ENCODE data around the gene GIMAP8. TPM values are rescaled to one million over a fixed set of nuclear protein-coding genes. Genes with fewer than 3 reads are reported as not detected.

Gene GIMAP8
- total RNA-seq, 8 experiments from 2014 or later = 0.05 to 0.47 (median 0.14) TPM; not detected in 3

GRCh38 chr7:150430465-150431085 lies 19.9 kb upstream of the GIMAP8 start:
- in situ Hi-C loops (cut with MboI; ENCODE audit: low pct_unique_long_range_greater_than_20kb in 2 of 9, low sequenced_read_pairs in 9 of 9, unreplicated experiment in 9 of 9) = loop anchor here in 1 of 9 experiments (25.0 kb wide), 1 partner anchor 332 kb away; no protein-coding TSS in a partner anchor
- no peak for ATAC-seq (replicated peaks in 6 of 8)
- WGBS, 10 experiments = 0 to 86% (median 49%) methylated on average over 2 to 12 of the region's 14 CpGs; no CpG with 5 or more reads in 2 of the 10 experiments

GRCh38 chr7:150431839-150432658 lies 18.4 kb upstream of the GIMAP8 start:
- ATAC-seq (replicated peaks in 6 of 8) = no peak
- in situ Hi-C loops (cut with MboI; ENCODE audit: low pct_unique_long_range_greater_than_20kb in 2 of 9, low sequenced_read_pairs in 9 of 9, unreplicated experiment in 9 of 9) = loop anchor here in 1 of 9 experiments (25.0 kb wide), 1 partner anchor 330 kb away; no protein-coding TSS in a partner anchor
- Histone ChIP-seq H3K27ac (no peak overlapping the region), H3K4me3 (no peak overlapping the region), H3K4me1 (replicated peaks in 1 of 2) (peaks cover 7 to 13% of the 10 kb centered on the region in 2 donors)
- 38 to 100% (median 73%) methylated on average over 1 to 7 of the region's 7 CpGs; no CpG with 5 or more reads in 1 of the 10 experiments for WGBS, 10 experiments

More at GRCh38 chr7:150430465-150431085, 19.9 kb upstream of the GIMAP8 start:
- Histone ChIP-seq H3K4me1 (replicated peaks in 1 of 2) (peaks cover 7 to 13% of the 10 kb centered on the region in 2 donors), H3K27ac (no peak overlapping the region), H3K4me3 (no peak overlapping the region)

- 14 to 100% (median 66%) methylated on average over 1 to 13 of the region's 14 CpGs for WGBS, 10 experiments
- no peak for ATAC-seq (replicated peaks in 6 of 8)
- no peak overlapping the region for H3K4me3 ChIP-seq
- in situ Hi-C loops (cut with MboI; ENCODE audit: low pct_unique_long_range_greater_than_20kb in 2 of 9, low sequenced_read_pairs in 9 of 9, unreplicated experiment in 9 of 9) = loop anchor here in 1 of 9 experiments (25.0 kb wide), 1 partner anchor 329 kb away; no protein-coding TSS in a partner anchor
- H3K27ac ChIP-seq = no peak overlapping the region
- H3K4me1 ChIP-seq (replicated peaks in 1 of 2) = peaks cover 0 to 7% of the 10 kb centered on the region in 2 donors
These were observed 17.2 kb upstream of the GIMAP8 start for GRCh38 chr7:150432915-150433892.

GRCh38 chr7:150434240-150434639 lies 16.2 kb upstream of the GIMAP8 start:
- WGBS, 10 experiments = 56 to 78% (median 70%) methylated on average over 1 to 7 of the region's 8 CpGs; no CpG with 5 or more reads in 3 of the 10 experiments
- ATAC-seq (replicated peaks in 6 of 8) = no peak
- Histone ChIP-seq H3K27ac (no peak overlapping the region), H3K4me1 (replicated peaks in 1 of 2) (no peaks in the 10 kb centered on the region), H3K4me3 (no peak overlapping the region)
- in situ Hi-C loops (cut with MboI; ENCODE audit: low pct_unique_long_range_greater_than_20kb in 2 of 9, low sequenced_read_pairs in 9 of 9, unreplicated experiment in 9 of 9) = loop anchor here in 1 of 9 experiments (25.0 kb wide), 1 partner anchor 328 kb away; no protein-coding TSS in a partner anchor

- Histone ChIP-seq H3K4me3 (no peak overlapping the region), H3K27ac (no peak overlapping the region), H3K4me1 (replicated peaks in 1 of 2) (no peaks in the 10 kb centered on the region)
- WGBS, 10 experiments = 33 to 100% (median 58%) methylated on average over 2 to 4 of the region's 4 CpGs; no CpG with 5 or more reads in 2 of the 10 experiments
- in situ Hi-C loops (cut with MboI; ENCODE audit: low pct_unique_long_range_greater_than_20kb in 2 of 9, low sequenced_read_pairs in 9 of 9, unreplicated experiment in 9 of 9) = loop anchor here in 1 of 9 experiments (25.0 kb wide), 1 partner anchor 327 kb away; no protein-coding TSS in a partner anchor
- no peak for ATAC-seq (replicated peaks in 6 of 8)
These were observed 15.4 kb upstream of the GIMAP8 start for GRCh38 chr7:150435047-150435389.

GRCh38 chr7:150435390-150436073 lies 14.9 kb upstream of the GIMAP8 start:
- in situ Hi-C loops (cut with MboI; ENCODE audit: low pct_unique_long_range_greater_than_20kb in 2 of 9, low sequenced_read_pairs in 9 of 9, unreplicated experiment in 9 of 9) = loop anchor here in 1 of 9 experiments (25.0 kb wide), 1 partner anchor 327 kb away; no protein-coding TSS in a partner anchor
- no peak overlapping the region for H3K4me3 ChIP-seq
- no peaks in the 10 kb centered on the region for H3K4me1 ChIP-seq (replicated peaks in 1 of 2)
- 27 to 67% (median 47%) methylated on average over 1 to 6 of the region's 8 CpGs; no CpG with 5 or more reads in 1 of the 10 experiments for WGBS, 10 experiments
- H3K27ac ChIP-seq = no peak overlapping the region
- ATAC-seq (replicated peaks in 6 of 8) = peak in 1 of 8 experiments; percentile 33

- no peak overlapping the region for H3K27ac ChIP-seq
- H3K4me1 ChIP-seq (replicated peaks in 1 of 2) = no peaks in the 10 kb centered on the region
- H3K4me3 ChIP-seq = no peak overlapping the region
- in situ Hi-C loops (cut with MboI; ENCODE audit: low pct_unique_long_range_greater_than_20kb in 2 of 9, low sequenced_read_pairs in 9 of 9, unreplicated experiment in 9 of 9) = loop anchor here in 1 of 9 experiments (25.0 kb wide), 1 partner anchor 322 kb away; no protein-coding TSS in a partner anchor
- 6 to 100% (median 76%) methylated on average over 1 to 2 of the region's 2 CpGs; no CpG with 5 or more reads in 1 of the 10 experiments for WGBS, 10 experiments
- peak in 1 of 8 experiments; percentile 34 for ATAC-seq (replicated peaks in 6 of 8)
These were observed 10.5 kb upstream of the GIMAP8 start for GRCh38 chr7:150439967-150440366.

GRCh38 chr7:150441524-150441923 lies 8.9 kb upstream of the GIMAP8 start:
- no peaks in the 10 kb centered on the region for H3K4me1 ChIP-seq (replicated peaks in 1 of 2)
- H3K27ac ChIP-seq = no peak overlapping the region
- in situ Hi-C loops (cut with MboI; ENCODE audit: low pct_unique_long_range_greater_than_20kb in 2 of 9, low sequenced_read_pairs in 9 of 9, unreplicated experiment in 9 of 9) = loop anchor here in 1 of 9 experiments (25.0 kb wide), 1 partner anchor 321 kb away; no protein-coding TSS in a partner anchor
- no peak overlapping the region for H3K4me3 ChIP-seq
- ATAC-seq (replicated peaks in 6 of 8) = no peak

GRCh38 chr7:150442811-150443210 lies 7.6 kb upstream of the GIMAP8 start:
- H3K4me1 ChIP-seq (replicated peaks in 1 of 2) = no peaks in the 10 kb centered on the region
- ATAC-seq (replicated peaks in 6 of 8) = no peak
- 76 to 100% (median 98%) methylated on average over 1 to 11 of the region's 20 CpGs; no CpG with 5 or more reads in 6 of the 10 experiments for WGBS, 10 experiments
- H3K27ac ChIP-seq = no peak overlapping the region
- in situ Hi-C loops (cut with MboI; ENCODE audit: low pct_unique_long_range_greater_than_20kb in 2 of 9, low sequenced_read_pairs in 9 of 9, unreplicated experiment in 9 of 9) = loop anchor here in 1 of 9 experiments (25.0 kb wide), 1 partner anchor 319 kb away; no protein-coding TSS in a partner anchor
- H3K4me3 ChIP-seq = no peak overlapping the region

GRCh38 chr7:150443793-150444540 lies 6.5 kb upstream of the GIMAP8 start:
- WGBS, 10 experiments = 0 to 100% (median 62%) methylated on average over 1 to 5 of the region's 18 CpGs; no CpG with 5 or more reads in 2 of the 10 experiments
- no peak overlapping the region for H3K4me3 ChIP-seq
- H3K27ac ChIP-seq = no peak overlapping the region
- peaks cover 0 to 2% of the 10 kb centered on the region in 2 donors for H3K4me1 ChIP-seq (replicated peaks in 1 of 2)
- in situ Hi-C loops (cut with MboI; ENCODE audit: low pct_unique_long_range_greater_than_20kb in 2 of 9, low sequenced_read_pairs in 9 of 9, unreplicated experiment in 9 of 9) = loop anchor here in 1 of 9 experiments (25.0 kb wide), 1 partner anchor 318 kb away; no protein-coding TSS in a partner anchor
- ATAC-seq (replicated peaks in 6 of 8) = no peak
